ENCODE data around the gene ADGRG2.

ADGRG2 gene

DNA sequence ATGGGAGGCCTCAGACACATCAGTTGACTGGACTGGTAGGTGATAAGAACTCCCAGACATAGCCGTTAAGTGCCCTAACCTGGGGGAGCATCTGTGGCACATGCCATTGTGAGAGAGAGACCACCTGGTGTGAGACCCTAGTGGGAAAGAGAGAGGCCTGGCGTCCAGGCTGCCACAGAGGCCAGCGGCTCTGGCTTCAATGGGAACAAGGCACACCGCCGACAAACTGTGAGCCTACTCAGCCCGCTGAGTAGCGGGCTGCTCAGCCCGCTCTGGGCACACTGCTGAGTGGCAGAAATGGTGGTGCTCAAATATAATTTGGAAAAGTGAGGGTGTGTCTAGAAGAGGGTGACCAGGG is 172.3 kb downstream of the ADGRG2 start:
- DNase-seq (ENCODE audit: low spot score), result no peak

GRCh38 chrX:18949291-18949943 is 172.9 kb downstream of the ADGRG2 start:
- DNase-seq (ENCODE audit: low spot score), result no peak

GRCh38 chrX:18946611-18947010 is 175.7 kb downstream of the ADGRG2 start:
- no peak for DNase-seq (ENCODE audit: low spot score)

DNA sequence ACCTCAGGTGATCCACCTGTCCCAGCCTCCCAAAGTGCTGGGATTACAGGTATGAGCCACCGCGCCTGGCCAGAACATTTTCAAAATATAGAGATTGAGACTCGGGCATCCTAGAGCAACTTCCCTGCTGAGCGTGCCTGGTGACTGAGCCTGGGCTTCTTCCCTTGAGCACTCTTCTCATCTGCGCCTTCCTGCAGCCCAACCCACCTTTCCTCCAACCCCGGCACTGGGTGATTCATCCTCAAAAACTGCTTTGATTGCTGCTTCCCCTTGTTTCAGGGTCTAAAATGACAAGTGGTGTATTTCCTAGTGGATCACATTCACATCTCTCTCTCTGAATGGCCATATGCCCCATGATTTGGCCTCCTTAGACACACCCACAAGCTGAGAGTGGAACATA is 176.1 kb downstream of the ADGRG2 start:
- DNase-seq (ENCODE audit: low spot score), result no peak

GRCh38 chrX:18945483-18945882 is 176.8 kb downstream of the ADGRG2 start:
- DNase-seq (ENCODE audit: low spot score), result no peak

GRCh38 chrX:18944482-18944881 is 177.8 kb downstream of the ADGRG2 start:
- DNase-seq (ENCODE audit: low spot score), result no peak

DNA sequence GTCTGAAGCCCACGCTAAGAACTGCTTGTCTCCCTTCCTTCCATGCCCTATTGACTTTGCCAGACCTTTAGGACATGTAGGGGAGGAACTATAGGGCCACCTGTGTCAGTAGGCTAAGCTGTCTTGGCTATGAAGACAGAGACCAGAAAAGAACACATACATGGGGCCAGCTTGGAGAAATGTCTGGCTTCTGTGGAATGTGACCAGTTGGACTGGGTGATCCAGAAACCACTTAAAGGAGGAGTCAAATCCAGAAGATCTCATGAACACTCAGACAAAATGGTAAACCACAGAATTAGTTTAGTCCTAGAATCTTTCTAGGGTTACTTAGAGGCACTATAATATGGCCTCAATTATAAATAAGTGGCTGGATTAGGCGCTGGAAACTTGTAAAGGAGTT is 180.4 kb downstream of the ADGRG2 start:
- no peak for DNase-seq (ENCODE audit: low spot score)
